Umbilical cord (tissue), 2 donors: ENCODE results near the gene TTC34. TPM values are rescaled to one million over a fixed set of nuclear protein-coding genes. Genes with fewer than 3 reads are reported as not detected.
"Not testable (repeated sequence)": the region's sequence is repeated elsewhere in the genome, so short reads cannot be mapped to it uniquely, and the experiment has no call there.

ENCODE experiments used
- DNase-seq: peaks from one replicate; pipeline ENCODE4 v3.0.0-alpha.2; 2015; ENCODE audit warnings: low spot score
- total RNA-seq: library from RNA; depleted of rRNA; stranded (reverse); fragments of >200 nt; gene quantifications from one replicate; pipeline ENCODE4 v1.2.3, GENCODE V29; 2014; ENCODE audit warnings: low replicate concordance; ENCODE audit not compliant: insufficient read depth

Gene TTC34
- total RNA-seq, 1 donor from 2014 or later, result under 0.01 TPM

- no peak for DNase-seq
Measured at GRCh38 chr1:2799811-2800663, 1.5 kb downstream of the TTC34 start.

GRCh38 chr1:2798958-2799357, 2.5 kb downstream of the TTC34 start:
- DNase-seq, result not testable (repeated sequence)

- DNase-seq, result no peak
Measured at GRCh38 chr1:2797741-2798016, 3.8 kb downstream of the TTC34 start.

GRCh38 chr1:2796890-2797740, 4.4 kb downstream of the TTC34 start:
- no peak for DNase-seq

GRCh38 chr1:2795926-2796325, 5.6 kb downstream of the TTC34 start:
- DNase-seq, result no peak

GRCh38 chr1:2791027-2791760, 10.3 kb downstream of the TTC34 start:
- no peak for DNase-seq

- no peak for DNase-seq
Measured at GRCh38 chr1:2789986-2790581, 11.4 kb downstream of the TTC34 start.

GRCh38 chr1:2789164-2789985, 12.1 kb downstream of the TTC34 start:
- DNase-seq, result no peak

GRCh38 chr1:2788506-2789163, 12.9 kb downstream of the TTC34 start:
- no peak for DNase-seq

- no peak for DNase-seq
Measured at GRCh38 chr1:2787163-2787911, 14.2 kb downstream of the TTC34 start.

GRCh38 chr1:2786329-2787162, 14.9 kb downstream of the TTC34 start:
- DNase-seq, result peak; percentile 6

GRCh38 chr1:2785631-2786328, 15.7 kb downstream of the TTC34 start:
- DNase-seq, result no peak

GRCh38 chr1:2784854-2785630, 16.5 kb downstream of the TTC34 start:
- no peak for DNase-seq

GRCh38 chr1:2783435-2784397, 17.8 kb downstream of the TTC34 start:
- no peak for DNase-seq

GRCh38 chr1:2783069-2783434, 18.4 kb downstream of the TTC34 start:
- no peak for DNase-seq

GRCh38 chr1:2781627-2782026, 19.9 kb downstream of the TTC34 start:
- DNase-seq, result no peak
